ENCODE measurements around the gene RAB11FIP4. TPM values are rescaled to one million over a fixed set of nuclear protein-coding genes. Genes with fewer than 3 reads are reported as not detected.
"Not testable (repeated sequence)": the region's sequence is repeated elsewhere in the genome, so short reads cannot be mapped to it uniquely, and the experiment has no call there.

Gene RAB11FIP4
- total and polyA plus RNA-seq, 10 of the 15 experiments (the other 5 are each of a cell fraction or from before 2014, with no cell fraction given): 1.4 to 27.0 (median 17.6) TPM

DNA sequence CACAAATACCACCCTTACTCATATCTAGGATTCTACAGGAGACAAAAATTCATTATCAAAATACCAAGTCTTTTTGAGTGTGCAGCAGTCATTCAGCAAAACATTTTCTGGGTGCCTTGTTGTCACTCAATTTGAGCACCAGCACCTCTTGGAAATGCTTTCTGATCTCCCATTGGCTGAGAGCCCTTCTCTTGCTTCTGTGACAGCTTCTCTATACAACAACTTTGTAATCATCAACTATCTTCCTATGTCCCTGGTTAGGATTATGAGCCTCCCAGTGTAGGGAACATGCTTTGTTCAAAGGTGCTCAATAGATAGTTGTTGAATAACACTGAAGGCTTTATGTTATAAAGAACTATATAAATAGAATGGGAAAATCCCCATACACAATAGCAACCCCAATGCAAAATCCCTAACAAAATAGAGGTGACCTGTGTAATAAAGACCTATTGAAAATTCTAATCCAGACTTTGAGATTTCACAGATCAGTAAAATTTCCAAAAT is 10.3 kb upstream of the RAB11FIP4 start:
- Histone ChIP-seq H3K27me3 (replicated peaks in 1 of 2; ENCODE audit: control insufficient read depth in 2 of 2, insufficient read depth in 2 of 2, low read length in 1 of 2) (no peaks in the 10 kb centered on the region), H3K9me3 (replicated peaks; ENCODE audit: control insufficient read depth, insufficient read depth, low read length) (no peaks in the 10 kb centered on the region), H3K79me2 (ENCODE audit: control insufficient read depth, insufficient read depth, low read length) (no peaks in the 10 kb centered on the region), H2AFZ (ENCODE audit: control insufficient read depth, low read depth, low read length) (no peak overlapping the region), H3K4me3 (no peak overlapping the region), H3K36me3 (ENCODE audit: control insufficient read depth in 2 of 2, insufficient read depth in 2 of 2, low read length in 1 of 2) (peaks cover 0 to 5% of the 10 kb centered on the region in 2 experiments; a peak in 1 of 4 replicates), H3K27ac (ENCODE audit: control insufficient read depth, insufficient read depth) (no peak overlapping the region), H3K4me2 (ENCODE audit: control insufficient read depth, insufficient read depth) (no peak overlapping the region), H4K20me1 (ENCODE audit: control insufficient read depth, insufficient read depth) (no peaks in the 10 kb centered on the region), H3K4me1 (ENCODE audit: control insufficient read depth, insufficient read depth, low read length) (no peaks in the 10 kb centered on the region; the same call in 1 of the 2 replicates), H3K9ac (ENCODE audit: control insufficient read depth, insufficient read depth, low read length) (no peak overlapping the region)
- ChIA-PET POLR2A (no interaction called here), SMC1A (ENCODE audit: uncharacterized antibody, unreplicated experiment) (no interaction called here), RAD21 (ENCODE audit: unreplicated experiment) (no interaction called here), CTCF (no interaction called here)
- intact Hi-C loops (cut with micrococcal nuclease; ENCODE audit: unreplicated experiment) (no loop called here), in situ Hi-C loops (cut with MboI) (no loop called here)
- ATAC-seq: no peak
- DNase-seq (ENCODE audit: low read depth, low spot score): no peak
- no TSS peak for BruUV-seq (replicated peaks)
- TF ChIP-seq TCF3 (IDR thresholded peaks at IDR 0.05; ENCODE audit: borderline replicate concordance, insufficient read depth, low read depth, low read length) (no peak), GATAD2B (conservative IDR thresholded peaks at IDR 0.05; ENCODE audit: low read depth) (no peak), BCL11A (IDR thresholded peaks at IDR 0.05; ENCODE audit: low read depth, low read length) (no peak), LARP7 (IDR thresholded peaks at IDR 0.05) (no peak)
- FAIRE-seq: no peak

GRCh38 chr17:31382668-31383275 is 8.7 kb upstream of the RAB11FIP4 start:
- 100% methylated on average over 11 of the region's 11 CpGs for WGBS (ENCODE audit: insufficient coverage, insufficient replicate concordance, low lambda C conversion rate, missing lambda C conversion rate)
- H3K79me2 ChIP-seq (ENCODE audit: control insufficient read depth, insufficient read depth, low read length); H4K20me1 ChIP-seq (ENCODE audit: control insufficient read depth, insufficient read depth); H3K4me1 ChIP-seq (ENCODE audit: control insufficient read depth, insufficient read depth, low read length); H3K27ac ChIP-seq (ENCODE audit: control insufficient read depth, insufficient read depth); DNase-seq (ENCODE audit: low read depth, low spot score); H3K27me3 ChIP-seq (replicated peaks in 1 of 2; ENCODE audit: control insufficient read depth in 2 of 2, insufficient read depth in 2 of 2, low read length in 1 of 2); ATAC-seq; H3K9me3 ChIP-seq (replicated peaks; ENCODE audit: control insufficient read depth, insufficient read depth, low read length); BruUV-seq (replicated peaks); H2AFZ ChIP-seq (ENCODE audit: control insufficient read depth, low read depth, low read length); FAIRE-seq; H3K4me2 ChIP-seq (ENCODE audit: control insufficient read depth, insufficient read depth); H3K4me3 ChIP-seq; in situ Hi-C loops (cut with MboI); intact Hi-C loops (cut with micrococcal nuclease; ENCODE audit: unreplicated experiment); H3K9ac ChIP-seq (ENCODE audit: control insufficient read depth, insufficient read depth, low read length); H3K36me3 ChIP-seq (ENCODE audit: control insufficient read depth in 2 of 2, insufficient read depth in 2 of 2, low read length in 1 of 2): not testable (repeated sequence)
- ChIA-PET CTCF (interaction anchor here (0.6 to 1.1 kb wide), 3 partner anchors 8 to 198 kb away, joined by 3 to 4 read pairs (median 3); no protein-coding TSS in a partner anchor), RAD21 (ENCODE audit: unreplicated experiment) (interaction anchor here (1.0 kb wide), 1 partner anchor 130 kb away, joined by 3 read pairs; no protein-coding TSS in a partner anchor), SMC1A (ENCODE audit: uncharacterized antibody, unreplicated experiment) (interaction anchor here (0.5 to 2.3 kb wide), 3 partner anchors 9 to 115 kb away, joined by 3 to 9 read pairs (median 3); no protein-coding TSS in a partner anchor), POLR2A (interaction anchor here (0.6 kb wide), 1 partner anchor 105 kb away, joined by 3 read pairs; no protein-coding TSS in a partner anchor)

- FAIRE-seq: not testable (repeated sequence)
- SMC1A ChIA-PET (ENCODE audit: uncharacterized antibody, unreplicated experiment): interaction anchor here (1.5 to 2.3 kb wide), 2 partner anchors 10 to 140 kb away, joined by 4 to 9 read pairs; no protein-coding TSS in a partner anchor
- CTCF ChIA-PET: interaction anchor here (0.6 to 1.4 kb wide), 3 partner anchors 46 to 199 kb away, joined by 3 read pairs; no protein-coding TSS in a partner anchor
Measured at GRCh38 chr17:31383488-31383887, 8.0 kb upstream of the RAB11FIP4 start.

More at GRCh38 chr17:31383488-31383887, 8.0 kb upstream of the RAB11FIP4 start:
- WGBS (ENCODE audit: insufficient coverage, insufficient replicate concordance, low lambda C conversion rate, missing lambda C conversion rate): 87% methylated on average over 6 of the region's 6 CpGs
- in situ Hi-C loops (cut with MboI); H4K20me1 ChIP-seq (ENCODE audit: control insufficient read depth, insufficient read depth); H3K4me2 ChIP-seq (ENCODE audit: control insufficient read depth, insufficient read depth); H3K9ac ChIP-seq (ENCODE audit: control insufficient read depth, insufficient read depth, low read length); ATAC-seq; intact Hi-C loops (cut with micrococcal nuclease; ENCODE audit: unreplicated experiment); H3K4me1 ChIP-seq (ENCODE audit: control insufficient read depth, insufficient read depth, low read length); H2AFZ ChIP-seq (ENCODE audit: control insufficient read depth, low read depth, low read length); H3K36me3 ChIP-seq (ENCODE audit: control insufficient read depth in 2 of 2, insufficient read depth in 2 of 2, low read length in 1 of 2); RAD21 ChIA-PET (ENCODE audit: unreplicated experiment); H3K27ac ChIP-seq (ENCODE audit: control insufficient read depth, insufficient read depth); H3K79me2 ChIP-seq (ENCODE audit: control insufficient read depth, insufficient read depth, low read length); DNase-seq (ENCODE audit: low read depth, low spot score); H3K27me3 ChIP-seq (replicated peaks in 1 of 2; ENCODE audit: control insufficient read depth in 2 of 2, insufficient read depth in 2 of 2, low read length in 1 of 2); H3K9me3 ChIP-seq (replicated peaks; ENCODE audit: control insufficient read depth, insufficient read depth, low read length); BruUV-seq (replicated peaks); H3K4me3 ChIP-seq: not testable (repeated sequence)
- POLR2A ChIA-PET: interaction anchor here (0.6 kb wide), 3 partner anchors 91 to 130 kb away, joined by 3 to 6 read pairs (median 4); no protein-coding TSS in a partner anchor
